H54 (cell line): ENCODE results near the gene SLC2A2.

ENCODE experiments used
- DNase-seq: peaks from one replicate; pipeline ENCODE4 v3.0.0; 2011; ENCODE audit warnings: low spot score, mixed read lengths; ENCODE audit not compliant: insufficient read length
- FAIRE-seq: peaks from 3 replicates; lab custom pipeline; 2011; peaks lifted over from hg19 to GRCh38; lab: Jason Lieb, UNC
- POLR2A ChIP-seq: IDR thresholded peaks from 2 replicates; pipeline ENCODE4 v1.6.1; 2011; ENCODE audit warnings: low read depth, mild to moderate bottlenecking, low read length

The SLC2A2 gene

GRCh38 chr3:171049861-171050444, 23.4 kb upstream of the SLC2A2 start:
- peak; percentile 65 for FAIRE-seq
- no peak for TF ChIP-seq POLR2A
- DNase-seq = peak; percentile 38

- no peak for DNase-seq
- no peak for FAIRE-seq
- TF ChIP-seq POLR2A = no peak
These were observed 20.2 kb upstream of the SLC2A2 start for GRCh38 chr3:171046760-171047159.

DNA sequence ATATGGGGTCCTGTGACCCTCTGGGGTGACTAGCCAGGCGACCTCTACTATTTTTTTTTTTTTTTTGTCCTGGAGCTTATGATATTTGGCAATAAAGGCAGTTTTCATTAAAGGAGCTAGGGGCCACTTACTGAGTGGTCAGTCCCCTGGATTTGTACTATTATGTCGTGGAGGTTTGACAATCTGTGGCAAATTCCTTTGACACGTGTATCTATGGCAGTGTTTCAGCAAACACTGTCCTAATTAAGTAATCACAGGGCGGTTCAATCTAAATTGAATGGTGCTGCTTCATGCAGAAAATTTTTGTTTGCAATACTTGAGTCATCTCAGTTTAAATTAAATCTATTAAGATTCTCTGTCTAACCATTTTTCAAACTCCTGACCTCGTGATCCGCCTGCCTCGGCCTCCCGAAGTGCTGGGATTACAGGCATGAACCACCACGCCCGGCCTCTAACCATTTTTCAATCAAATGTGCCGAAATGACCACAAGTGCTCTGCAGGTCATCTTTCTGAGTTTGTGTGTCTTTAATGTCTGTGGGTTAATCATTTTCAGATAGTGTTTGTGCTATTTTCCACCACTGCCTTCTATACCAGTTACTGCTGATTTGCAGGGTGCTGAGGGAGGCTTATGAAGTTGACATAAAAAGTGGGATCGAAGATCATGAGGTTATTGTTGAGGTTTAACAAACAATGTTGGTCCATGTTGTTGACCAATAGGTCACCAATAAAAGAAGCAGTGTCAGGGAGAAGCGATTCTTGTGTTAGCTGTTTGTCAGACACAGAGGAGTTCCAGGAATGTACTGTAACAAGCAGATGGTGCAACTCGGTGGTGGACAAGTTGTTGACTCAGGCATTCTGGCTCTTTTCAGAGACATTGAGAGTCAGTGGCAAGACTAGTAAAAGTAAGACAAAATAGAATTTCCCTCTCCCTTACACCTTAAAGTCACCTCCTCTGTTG, 18.6 kb upstream of the SLC2A2 start:
- no peak for TF ChIP-seq POLR2A
- FAIRE-seq (no peak), DNase-seq (no peak)

- FAIRE-seq (no peak), DNase-seq (no peak)
- TF ChIP-seq POLR2A = no peak
These were observed 17.9 kb upstream of the SLC2A2 start for GRCh38 chr3:171044384-171044783.

DNA sequence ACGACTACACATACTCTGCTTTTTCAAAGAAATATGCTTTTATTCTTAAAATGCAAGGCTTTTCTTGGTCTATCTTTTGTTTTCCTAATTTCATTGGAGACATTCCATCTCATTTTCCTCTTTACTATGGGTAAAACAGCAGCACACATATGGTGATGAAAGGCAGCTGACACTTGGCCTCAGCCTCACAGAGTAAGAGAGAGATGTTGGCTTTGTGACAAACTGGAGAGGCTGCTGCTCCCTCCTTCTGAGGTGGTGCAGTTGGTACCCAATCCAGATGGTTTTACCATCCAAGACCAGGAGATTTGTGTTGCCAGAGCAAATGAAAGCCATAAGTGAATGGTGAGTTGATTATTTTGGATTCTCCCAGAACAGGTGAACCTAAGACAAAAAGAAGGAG, 13.2 kb upstream of the SLC2A2 start:
- no peak for DNase-seq
- no peak for FAIRE-seq
- no peak for TF ChIP-seq POLR2A

GRCh38 chr3:171038342-171038741, 11.8 kb upstream of the SLC2A2 start:
- TF ChIP-seq POLR2A = no peak
- FAIRE-seq (no peak), DNase-seq (no peak)

DNA sequence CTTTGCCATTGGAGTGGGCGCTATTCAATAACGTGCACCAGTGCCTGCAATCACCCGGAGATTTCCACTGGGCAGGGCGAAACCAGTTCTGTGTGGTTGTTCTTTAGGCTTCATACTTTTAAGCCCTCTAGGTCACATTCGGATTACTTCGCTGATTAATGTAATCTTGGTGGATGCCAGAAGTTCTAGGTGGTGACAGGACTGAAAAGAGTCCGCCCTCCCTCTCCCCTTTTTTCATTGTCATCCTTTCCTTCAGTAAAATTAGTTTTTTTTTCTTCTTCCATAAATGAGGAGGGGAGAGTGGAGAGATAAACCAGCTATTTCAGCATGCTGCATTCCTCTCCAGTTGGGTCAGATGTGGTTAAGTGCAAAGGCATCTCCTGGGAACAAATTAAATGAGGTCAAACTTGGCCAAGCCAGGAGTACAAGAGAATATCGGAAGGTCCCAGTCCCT, 2.3 kb upstream of the SLC2A2 start:
- FAIRE-seq = peak; percentile 52
- TF ChIP-seq POLR2A = no peak
- DNase-seq = peak; percentile 36

DNA sequence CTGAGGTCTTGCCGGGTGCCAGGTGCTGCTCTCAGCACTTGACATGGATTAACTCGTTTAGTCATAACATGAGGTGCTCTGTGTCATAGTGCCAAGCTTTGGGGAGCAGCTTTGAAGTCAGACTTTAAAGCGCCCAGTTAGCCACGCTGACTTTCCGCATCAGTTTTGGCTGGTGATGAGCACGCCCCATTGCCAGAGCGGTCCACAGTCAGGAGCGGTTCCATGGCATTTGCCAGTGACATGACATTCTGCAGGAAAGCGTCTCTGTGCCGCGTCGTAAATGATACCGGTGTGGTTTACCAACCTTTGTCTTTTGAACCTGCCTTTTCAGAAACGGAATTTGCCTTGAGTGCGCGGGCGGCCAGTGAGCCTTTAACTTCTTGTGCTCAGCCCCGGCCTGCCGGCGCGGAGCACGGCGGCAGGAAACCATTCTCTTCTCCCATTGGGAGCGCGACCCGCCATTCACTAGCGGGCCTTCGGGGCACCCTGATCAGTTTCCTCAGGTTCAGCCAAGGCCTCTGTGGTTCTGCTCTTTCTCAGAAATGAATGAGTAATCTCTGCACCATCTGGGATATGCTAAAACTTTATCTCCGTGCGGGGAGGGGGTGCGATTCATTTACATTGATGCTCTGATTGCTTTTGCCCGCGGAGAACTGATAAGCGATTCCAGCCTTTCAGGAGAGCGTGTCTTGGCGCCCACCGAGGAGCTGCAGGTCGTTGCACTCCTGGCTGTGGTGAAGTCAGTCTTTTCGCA, 1.7 kb upstream of the SLC2A2 start:
- TF ChIP-seq POLR2A = no peak
- DNase-seq = peak; percentile 62
- FAIRE-seq = peak; percentile 55

GRCh38 chr3:171023566-171023965, 3.0 kb downstream of the SLC2A2 start:
- no peak for FAIRE-seq
- TF ChIP-seq POLR2A = no peak
- DNase-seq = no peak

- no peak for FAIRE-seq
- DNase-seq = no peak
- TF ChIP-seq POLR2A = no peak
These were observed 5.1 kb downstream of the SLC2A2 start for GRCh38 chr3:171021377-171021776.

DNA sequence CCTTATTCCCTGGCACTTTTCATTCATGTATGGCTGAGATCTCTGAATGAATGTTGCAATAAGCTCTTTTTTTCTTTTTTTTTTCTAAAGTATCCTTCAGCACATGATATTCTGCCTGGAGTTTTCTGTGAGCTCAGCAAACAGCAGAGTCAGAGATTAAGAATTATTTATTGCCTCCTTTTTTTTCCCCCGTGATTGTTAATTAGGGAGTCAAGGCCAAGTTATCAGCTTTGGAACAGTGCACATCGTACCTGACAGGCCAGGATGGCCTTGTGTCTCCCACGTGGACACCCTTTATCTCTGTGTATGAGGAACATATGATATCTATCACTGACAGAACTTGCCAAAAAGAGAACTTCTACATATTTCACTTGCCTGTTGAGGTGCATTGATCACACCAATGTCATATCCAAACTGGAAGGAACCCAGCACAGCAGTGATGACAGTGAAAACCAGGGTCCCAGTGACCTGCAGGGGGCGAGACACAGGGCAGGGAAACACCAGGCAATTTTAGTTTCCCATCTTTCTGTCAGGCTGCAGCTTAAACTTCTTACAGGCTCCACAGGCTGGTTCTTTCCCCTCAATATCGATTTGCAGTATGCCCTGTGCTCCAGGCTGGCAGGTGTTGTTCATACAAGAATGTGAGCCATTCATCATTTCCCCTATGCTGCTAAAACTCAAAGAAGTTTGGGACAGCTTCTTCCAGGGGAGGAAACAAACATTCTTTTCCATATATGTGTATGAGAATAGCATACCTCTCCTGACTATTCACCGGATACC, 8.2 kb downstream of the SLC2A2 start:
- no peak for TF ChIP-seq POLR2A
- FAIRE-seq (no peak), DNase-seq (no peak)

DNA sequence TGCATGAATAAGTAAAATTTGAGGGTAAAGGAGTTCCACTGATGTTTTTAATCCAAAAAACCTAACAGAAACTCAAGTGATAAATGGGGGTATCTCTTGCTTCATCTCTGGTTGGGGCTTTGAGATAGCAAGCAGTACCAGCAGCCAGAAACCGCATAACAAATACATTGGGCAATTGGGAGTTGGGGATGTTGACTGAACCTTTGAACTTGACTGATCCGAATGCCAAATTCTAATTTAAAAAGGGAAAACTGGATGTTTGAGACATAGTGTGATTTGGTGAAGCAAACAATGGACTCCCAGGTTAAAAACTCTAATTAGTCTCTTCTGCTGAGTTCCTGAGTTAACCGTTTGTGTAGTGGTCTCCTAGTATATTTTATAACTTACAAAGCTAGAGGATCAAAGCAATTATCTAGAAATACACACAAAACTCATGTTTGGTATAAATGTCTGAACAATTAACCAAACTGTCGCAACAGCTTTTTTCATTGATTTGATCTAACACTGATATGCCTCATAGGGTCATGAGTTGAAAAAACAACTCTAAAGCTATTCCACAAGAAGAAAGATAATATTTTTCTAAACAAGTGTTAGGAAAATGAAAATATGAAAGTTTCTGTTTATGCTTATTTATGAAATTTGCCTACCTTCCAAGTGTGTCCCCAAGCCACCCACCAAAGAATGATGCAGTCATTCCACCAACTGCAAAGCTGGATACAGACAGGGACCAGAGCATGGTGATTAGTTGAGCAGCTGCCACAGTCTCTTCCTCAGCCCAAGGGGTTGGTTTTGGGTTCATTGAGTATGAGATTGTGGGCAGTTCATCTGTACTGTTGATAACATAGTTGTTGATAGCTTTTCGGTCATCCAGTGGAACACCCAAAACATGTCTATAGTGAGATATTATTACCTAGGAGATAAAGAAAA, 12.4 kb downstream of the SLC2A2 start:
- FAIRE-seq = no peak
- TF ChIP-seq POLR2A = no peak
- no peak for DNase-seq
